ENCODE measurements around the gene AMER2. TPM values are rescaled to one million over a fixed set of nuclear protein-coding genes. Genes with fewer than 3 reads are reported as not detected.

AMER2 gene
- polyA plus RNA-seq, 1 donor (not counting 4 experiments of a cell fraction or from before 2014, with no cell fraction given), result not detected

GRCh38 chr13:25190771-25191170, 18.7 kb upstream of the AMER2 start:
- no peak for FAIRE-seq
- DNase-seq (ENCODE audit: low read depth, low spot score), result no peak
- H4K20me1 ChIP-seq (ENCODE audit: control insufficient read depth, extremely low read depth, insufficient read depth, low read length), result no peaks in the 10 kb centered on the region
- H3K79me2 ChIP-seq (ENCODE audit: control insufficient read depth, insufficient read depth, low read length), result no peaks in the 10 kb centered on the region
- TF ChIP-seq EZH2 (IDR thresholded peaks at IDR 0.05; ENCODE audit: low read length) (no peak), CTCF (optimal IDR thresholded peaks at IDR 0.05 in 1 of 3, IDR thresholded peaks at IDR 0.05 in 1 of 3, conservative IDR thresholded peaks at IDR 0.05 in 1 of 3; ENCODE audit: extremely low read depth in 1 of 3, insufficient read depth in 2 of 3, low read length in 3 of 3) (no peak)
- no peaks in the 10 kb centered on the region for H3K4me1 ChIP-seq (ENCODE audit: control insufficient read depth, extremely low read depth, insufficient read depth, low read length)
- H3K4me2 ChIP-seq (ENCODE audit: control insufficient read depth, extremely low read depth, insufficient read depth, low read depth, low read length), result no peak overlapping the region
- no peaks in the 10 kb centered on the region for H3K36me3 ChIP-seq (ENCODE audit: control insufficient read depth in 2 of 2, extremely low read depth in 1 of 2, insufficient read depth in 2 of 2, low read length in 2 of 2)
- dilution Hi-C loops (cut with MboI; ENCODE audit: extremely low pct_ligation_motif_present, low sequenced_read_pairs), result no loop called here
- no peak overlapping the region for H2AFZ ChIP-seq (ENCODE audit: control insufficient read depth, low read length)
- H3K9me3 ChIP-seq (ENCODE audit: control insufficient read depth, low read depth, low read length), result no peaks in the 10 kb centered on the region
- H3K27me3 ChIP-seq (ENCODE audit: control insufficient read depth, extremely low read depth, insufficient read depth, low read length), result peaks cover 8% of the 10 kb centered on the region
- no peaks in the 10 kb centered on the region for H3K9me1 ChIP-seq (ENCODE audit: control insufficient read depth, extremely low read depth, insufficient read depth, low read length)
- no peak overlapping the region for H3K27ac ChIP-seq (ENCODE audit: control insufficient read depth, insufficient read depth, low read length)
- H3K9ac ChIP-seq (ENCODE audit: control insufficient read depth, extremely low read depth, insufficient read depth, low read length), result no peak overlapping the region
- H3K4me3 ChIP-seq (ENCODE audit: control insufficient read depth in 2 of 3, extremely low read depth in 1 of 3, insufficient read depth in 2 of 3, low read depth in 1 of 3, low read length in 3 of 3), result no peak overlapping the region

- Histone ChIP-seq H3K27ac (ENCODE audit: control insufficient read depth, insufficient read depth, low read length) (no peak overlapping the region), H3K9ac (ENCODE audit: control insufficient read depth, extremely low read depth, insufficient read depth, low read length) (no peak overlapping the region), H2AFZ (ENCODE audit: control insufficient read depth, low read length) (no peak overlapping the region), H3K4me2 (ENCODE audit: control insufficient read depth, extremely low read depth, insufficient read depth, low read depth, low read length) (no peak overlapping the region), H3K4me3 (ENCODE audit: control insufficient read depth in 2 of 3, extremely low read depth in 1 of 3, insufficient read depth in 2 of 3, low read depth in 1 of 3, low read length in 3 of 3) (no peak overlapping the region), H4K20me1 (ENCODE audit: control insufficient read depth, extremely low read depth, insufficient read depth, low read length) (no peaks in the 10 kb centered on the region), H3K9me1 (ENCODE audit: control insufficient read depth, extremely low read depth, insufficient read depth, low read length) (no peaks in the 10 kb centered on the region), H3K4me1 (ENCODE audit: control insufficient read depth, extremely low read depth, insufficient read depth, low read length) (no peaks in the 10 kb centered on the region), H3K9me3 (ENCODE audit: control insufficient read depth, low read depth, low read length) (no peaks in the 10 kb centered on the region), H3K36me3 (ENCODE audit: control insufficient read depth in 2 of 2, extremely low read depth in 1 of 2, insufficient read depth in 2 of 2, low read length in 2 of 2) (no peaks in the 10 kb centered on the region), H3K79me2 (ENCODE audit: control insufficient read depth, insufficient read depth, low read length) (no peaks in the 10 kb centered on the region), H3K27me3 (ENCODE audit: control insufficient read depth, extremely low read depth, insufficient read depth, low read length) (peaks cover 8% of the 10 kb centered on the region)
- dilution Hi-C loops (cut with MboI; ENCODE audit: extremely low pct_ligation_motif_present, low sequenced_read_pairs), result no loop called here
- DNase-seq (ENCODE audit: low read depth, low spot score), result no peak
- TF ChIP-seq CTCF (optimal IDR thresholded peaks at IDR 0.05 in 1 of 3, IDR thresholded peaks at IDR 0.05 in 1 of 3, conservative IDR thresholded peaks at IDR 0.05 in 1 of 3; ENCODE audit: extremely low read depth in 1 of 3, insufficient read depth in 2 of 3, low read length in 3 of 3) (no peak), EZH2 (IDR thresholded peaks at IDR 0.05; ENCODE audit: low read length) (no peak)
- FAIRE-seq, result no peak
These were observed 18.2 kb upstream of the AMER2 start for GRCh38 chr13:25190256-25190655.

All from keratinocyte (primary cell).